ENCODE measurements around the gene GABRQ.
"Not testable (repeated sequence)": the region's sequence is repeated elsewhere in the genome, so short reads cannot be mapped to it uniquely, and the experiment has no call there.

The GABRQ gene

GRCh38 chrX:152656087-152656486 is 18.4 kb downstream of the GABRQ start:
- in situ Hi-C loops (cut with MboI; ENCODE audit: low sequenced_read_pairs): no loop called here

- in situ Hi-C loops (cut with MboI; ENCODE audit: low sequenced_read_pairs): no loop called here
Observed at GRCh38 chrX:152656890-152657289, 19.2 kb downstream of the GABRQ start.

- in situ Hi-C loops (cut with MboI; ENCODE audit: low sequenced_read_pairs): no loop called here
Observed at GRCh38 chrX:152658302-152658701, 20.6 kb downstream of the GABRQ start.

- in situ Hi-C loops (cut with MboI; ENCODE audit: low sequenced_read_pairs): no loop called here
Observed at GRCh38 chrX:152663086-152663485, 25.4 kb downstream of the GABRQ start.

- in situ Hi-C loops (cut with MboI; ENCODE audit: low sequenced_read_pairs): no loop called here
Observed at GRCh38 chrX:152674135-152674534, 36.4 kb downstream of the GABRQ start.

GRCh38 chrX:152674652-152675051 is 37.0 kb downstream of the GABRQ start:
- in situ Hi-C loops (cut with MboI; ENCODE audit: low sequenced_read_pairs): not testable (repeated sequence)

GRCh38 chrX:152681012-152681411 is 43.3 kb downstream of the GABRQ start:
- in situ Hi-C loops (cut with MboI; ENCODE audit: low sequenced_read_pairs): not testable (repeated sequence)

GRCh38 chrX:152697952-152698931 is 60.5 kb downstream of the GABRQ start, which contains the start of gene MAGEA3:
Gene MAGEA3, plus strand, starts transcription at chrX:152698794. Its CDS starts 2,039 bp downstream, at chrX:152700833.
- in situ Hi-C loops (cut with MboI; ENCODE audit: low sequenced_read_pairs): not testable (repeated sequence)

GRCh38 chrX:152700390-152700789 is 62.7 kb downstream of the GABRQ start:
- in situ Hi-C loops (cut with MboI; ENCODE audit: low sequenced_read_pairs): not testable (repeated sequence)

- in situ Hi-C loops (cut with MboI; ENCODE audit: low sequenced_read_pairs): not testable (repeated sequence)
Observed at GRCh38 chrX:152706500-152706899, 68.8 kb downstream of the GABRQ start.

All from HL-60/S4 (cell line).